ENCODE measurements around the gene NUTF2.
"Not testable (repeated sequence)": the region's sequence is repeated elsewhere in the genome, so short reads cannot be mapped to it uniquely, and the experiment has no call there.

NUTF2 gene

GRCh38 chr16:67883146-67883871, 36.6 kb downstream of the NUTF2 start:
- DNase-seq (ENCODE audit: low read depth in 2 of 2, low spot score in 1 of 2) = no peak

- peak; percentile 47 to 54 for DNase-seq (ENCODE audit: low read depth in 2 of 2, low spot score in 1 of 2)
Observed at GRCh38 chr16:67883872-67884261, 37.1 kb downstream of the NUTF2 start.

GRCh38 chr16:67884684-67885083, 38.0 kb downstream of the NUTF2 start, which contains the start of gene NRN1L:
Gene NRN1L, plus strand, starts transcription at chr16:67884885. Its CDS starts 19 bp downstream, at chr16:67884904.
- no peak for DNase-seq (ENCODE audit: low read depth in 2 of 2, low spot score in 1 of 2)

- DNase-seq (ENCODE audit: low read depth in 2 of 2, low spot score in 1 of 2) = no peak
Observed at GRCh38 chr16:67885545-67885944, 38.8 kb downstream of the NUTF2 start.

- no peak for DNase-seq (ENCODE audit: low read depth in 2 of 2, low spot score in 1 of 2)
Observed at GRCh38 chr16:67885976-67886375, 39.2 kb downstream of the NUTF2 start.

- DNase-seq (ENCODE audit: low read depth in 2 of 2, low spot score in 1 of 2) = no peak
Observed at GRCh38 chr16:67886387-67886786, 39.7 kb downstream of the NUTF2 start.

- no peak for DNase-seq (ENCODE audit: low read depth in 2 of 2, low spot score in 1 of 2)
Observed at GRCh38 chr16:67888331-67888730, 41.6 kb downstream of the NUTF2 start.

- DNase-seq (ENCODE audit: low read depth in 2 of 2, low spot score in 1 of 2) = no peak
Observed at GRCh38 chr16:67892375-67892774, 45.6 kb downstream of the NUTF2 start.

GRCh38 chr16:67892899-67893742, 46.4 kb downstream of the NUTF2 start, which contains the start of gene PSKH1:
Gene PSKH1, plus strand, starts transcription at chr16:67893254. Its CDS starts 15,496 bp downstream, at chr16:67908750.
- peak; percentile 84 to 88 for DNase-seq (ENCODE audit: low read depth in 2 of 2, low spot score in 1 of 2)

GRCh38 chr16:67893743-67894399, 47.1 kb downstream of the NUTF2 start:
- DNase-seq (ENCODE audit: low read depth in 2 of 2, low spot score in 1 of 2) = no peak

GRCh38 chr16:67897231-67897630, 50.5 kb downstream of the NUTF2 start:
- DNase-seq (ENCODE audit: low read depth in 2 of 2, low spot score in 1 of 2) = no peak

GRCh38 chr16:67901734-67902133, 55.0 kb downstream of the NUTF2 start:
- DNase-seq (ENCODE audit: low read depth in 2 of 2, low spot score in 1 of 2) = no peak

GRCh38 chr16:67902831-67903230, 56.1 kb downstream of the NUTF2 start:
- DNase-seq (ENCODE audit: low read depth in 2 of 2, low spot score in 1 of 2) = no peak

- DNase-seq (ENCODE audit: low read depth in 2 of 2, low spot score in 1 of 2) = no peak
Observed at GRCh38 chr16:67907397-67908180, 60.9 kb downstream of the NUTF2 start.

GRCh38 chr16:67909056-67909742, 62.5 kb downstream of the NUTF2 start:
- no peak for DNase-seq (ENCODE audit: low read depth in 2 of 2, low spot score in 1 of 2)

- no peak for DNase-seq (ENCODE audit: low read depth in 2 of 2, low spot score in 1 of 2)
Observed at GRCh38 chr16:67910158-67910557, 63.4 kb downstream of the NUTF2 start.

GRCh38 chr16:67914758-67915495, 68.2 kb downstream of the NUTF2 start:
- no peak for DNase-seq (ENCODE audit: low read depth in 2 of 2, low spot score in 1 of 2)

GRCh38 chr16:67915496-67915769, 68.7 kb downstream of the NUTF2 start:
- not testable (repeated sequence) for DNase-seq (ENCODE audit: low read depth in 2 of 2, low spot score in 1 of 2)

- no peak for DNase-seq (ENCODE audit: low read depth in 2 of 2, low spot score in 1 of 2)
Observed at GRCh38 chr16:67915831-67916723, 69.3 kb downstream of the NUTF2 start.

Data from stimulated activated CD8-positive, alpha-beta memory T cell treated with anti-CD3 and anti-CD28 coated beads, Interleukin-4, amount 100 ng/mL, for 1 hour (primary cell).